ACC112 (cell line): ENCODE measurements around the gene A1CF.
"Not testable (repeated sequence)": the region's sequence is repeated elsewhere in the genome, so short reads cannot be mapped to it uniquely, and the experiment has no call there.

ENCODE experiments used
- H2AFZ ChIP-seq: fragments of 200-600 bp; sonication (generic); one replicate; pipeline ENCODE4 v1.6.0; 2017; ENCODE audit warnings: antibody characterized with exemption, low read length; ENCODE audit not compliant: unreplicated experiment
- H3K27ac ChIP-seq: fragments of 200-600 bp; sonication (generic); 2 replicates; pipeline ENCODE4 v1.5.1; 2014; ENCODE audit warnings: low read depth, mild to moderate bottlenecking, antibody characterized with exemption, low read length, moderate library complexity
- H3K27me3 ChIP-seq: fragments of 200-600 bp; sonication (generic); 2 replicates; pipeline ENCODE4 v1.6.1; 2014; ENCODE audit warnings: mild to moderate bottlenecking, antibody characterized with exemption, low read length, moderate library complexity, mixed read lengths; ENCODE audit not compliant: insufficient read depth
- H3K36me3 ChIP-seq: fragments of 200-600 bp; sonication (generic); 2 replicates; pipeline ENCODE4 v1.6.1; 2016; ENCODE audit warnings: mild to moderate bottlenecking, antibody characterized with exemption, low read length, moderate library complexity, mixed read lengths; ENCODE audit not compliant: insufficient read depth
- H3K4me1 ChIP-seq: fragments of 200-600 bp; sonication (generic); one replicate; pipeline ENCODE4 v1.6.1; 2016; ENCODE audit warnings: low read length, mixed read lengths; ENCODE audit not compliant: insufficient read depth, unreplicated experiment, control insufficient read depth
- H3K4me3 ChIP-seq: fragments of 200-600 bp; sonication (generic); 2 replicates; pipeline ENCODE4 v1.5.1; 2014; ENCODE audit warnings: mild to moderate bottlenecking, low read depth, low read length
- H3K79me2 ChIP-seq: fragments of 200-600 bp; sonication (generic); one replicate; pipeline ENCODE4 v1.6.0; 2016; ENCODE audit warnings: low read length; ENCODE audit not compliant: control insufficient read depth, unreplicated experiment, insufficient read depth

Gene A1CF

GRCh38 chr10:50885097-50885859 is at the start of gene A1CF:
A1CF (minus strand) TSS chr10:50885627; CDS start chr10:50859940, 25,687 bp downstream.
- no peaks in the 10 kb centered on the region for H3K4me1 ChIP-seq
- peaks cover 20% of the 10 kb centered on the region for H3K27me3 ChIP-seq
- no peak within 1 kb of the TSS for H2AFZ ChIP-seq
- H3K27ac ChIP-seq = no peak within 1 kb of the TSS
- no peak within 1 kb of the TSS for H3K4me3 ChIP-seq
- no peaks in the 10 kb centered on the region for H3K36me3 ChIP-seq
- H3K79me2 ChIP-seq = no peaks in the 10 kb centered on the region

- Histone ChIP-seq H3K27ac (no peak overlapping the region), H2AFZ (no peak overlapping the region), H3K36me3 (no peaks in the 10 kb centered on the region), H3K27me3 (no peaks in the 10 kb centered on the region; the same call in 1 of the 2 replicates), H3K4me3 (no peak overlapping the region), H3K79me2 (no peaks in the 10 kb centered on the region), H3K4me1 (no peaks in the 10 kb centered on the region)
These were observed 46.6 kb upstream of the A1CF start for GRCh38 chr10:50931948-50932431.

GRCh38 chr10:50929670-50930069 is 44.2 kb upstream of the A1CF start:
- Histone ChIP-seq H3K36me3 (no peaks in the 10 kb centered on the region), H3K79me2 (no peaks in the 10 kb centered on the region), H2AFZ (no peak overlapping the region), H3K27ac (no peak overlapping the region), H3K27me3 (peaks cover 7% of the 10 kb centered on the region), H3K4me1 (no peaks in the 10 kb centered on the region), H3K4me3 (no peak overlapping the region)

DNA sequence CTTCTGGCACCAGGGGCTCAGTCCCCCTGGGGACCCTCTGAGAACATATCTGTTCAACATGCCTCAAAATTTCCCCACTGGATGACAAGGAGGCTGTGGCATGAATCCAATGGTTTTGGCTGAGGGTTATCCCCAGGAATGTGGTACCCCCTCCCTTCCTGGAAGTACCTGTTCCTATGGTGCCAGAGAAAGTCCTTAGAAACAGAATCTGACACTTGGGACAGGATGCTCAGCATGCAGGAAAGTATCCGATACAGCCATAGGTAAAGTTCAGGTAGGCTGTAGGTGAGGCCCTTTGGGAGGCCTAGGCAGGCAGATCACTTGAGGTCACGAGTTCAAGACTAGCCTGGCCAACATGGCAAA is 42.7 kb upstream of the A1CF start:
- peaks cover 7% of the 10 kb centered on the region; the same call in 1 of the 2 replicates for H3K27me3 ChIP-seq
- no peak overlapping the region for H3K4me3 ChIP-seq
- H3K27ac ChIP-seq = no peak overlapping the region
- no peaks in the 10 kb centered on the region for H3K79me2 ChIP-seq
- no peaks in the 10 kb centered on the region for H3K36me3 ChIP-seq
- no peak overlapping the region for H2AFZ ChIP-seq
- H3K4me1 ChIP-seq = no peaks in the 10 kb centered on the region

- Histone ChIP-seq H3K4me3 (no peak overlapping the region), H3K79me2 (no peaks in the 10 kb centered on the region), H3K27ac (no peak overlapping the region)
These were observed 42.2 kb upstream of the A1CF start for GRCh38 chr10:50927522-50928189.

GRCh38 chr10:50923471-50923870 is 38.0 kb upstream of the A1CF start:
- H3K4me3 ChIP-seq, H2AFZ ChIP-seq, H3K79me2 ChIP-seq, H3K36me3 ChIP-seq, H3K27me3 ChIP-seq, H3K4me1 ChIP-seq, H3K27ac ChIP-seq: not testable (repeated sequence)

More at GRCh38 chr10:50927522-50928189, 42.2 kb upstream of the A1CF start:
- H3K4me1 ChIP-seq = no peaks in the 10 kb centered on the region
- peaks cover 7% of the 10 kb centered on the region; the same call in 1 of the 2 replicates for H3K27me3 ChIP-seq
- H3K36me3 ChIP-seq = no peaks in the 10 kb centered on the region
- H2AFZ ChIP-seq = no peak overlapping the region

- H3K27me3 ChIP-seq = no peaks in the 10 kb centered on the region
- peaks cover 16% of the 10 kb centered on the region for H3K4me1 ChIP-seq
- H2AFZ ChIP-seq = no peak overlapping the region
These were observed 33.6 kb upstream of the A1CF start for GRCh38 chr10:50919010-50919409.

DNA sequence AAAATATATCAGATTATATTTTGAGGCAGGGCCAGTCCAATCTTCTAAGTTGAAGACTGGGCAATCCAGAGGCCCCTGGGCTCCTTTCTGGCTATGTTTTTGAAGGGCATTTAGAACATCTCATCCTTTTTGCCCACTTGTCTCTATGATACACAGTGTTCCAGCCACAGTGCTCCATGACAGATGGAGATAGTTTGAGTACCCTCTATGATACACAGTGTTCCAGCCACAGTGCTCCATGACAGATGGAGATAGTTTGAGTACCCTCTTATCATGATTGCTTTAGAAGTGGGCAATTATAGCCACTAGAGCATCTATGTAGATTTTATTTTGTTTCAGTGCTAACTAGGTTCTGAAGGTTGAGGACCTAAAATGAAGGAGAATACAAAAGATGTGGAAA is 33.1 kb upstream of the A1CF start:
- Histone ChIP-seq H3K36me3 (no peaks in the 10 kb centered on the region), H3K27me3 (no peaks in the 10 kb centered on the region), H3K4me1 (peaks cover 16% of the 10 kb centered on the region), H2AFZ (no peak overlapping the region), H3K4me3 (no peak overlapping the region), H3K27ac (no peak overlapping the region), H3K79me2 (no peaks in the 10 kb centered on the region)

More at GRCh38 chr10:50919010-50919409, 33.6 kb upstream of the A1CF start:
- Histone ChIP-seq H3K36me3 (no peaks in the 10 kb centered on the region), H3K4me3 (no peak overlapping the region), H3K79me2 (no peaks in the 10 kb centered on the region), H3K27ac (no peak overlapping the region)

- no peak overlapping the region for H3K27ac ChIP-seq
- no peak overlapping the region for H2AFZ ChIP-seq
- no peaks in the 10 kb centered on the region for H3K79me2 ChIP-seq
- H3K36me3 ChIP-seq = no peaks in the 10 kb centered on the region
- H3K27me3 ChIP-seq = no peaks in the 10 kb centered on the region
- peaks cover 16% of the 10 kb centered on the region for H3K4me1 ChIP-seq
- no peak overlapping the region for H3K4me3 ChIP-seq
These were observed 32.1 kb upstream of the A1CF start for GRCh38 chr10:50917486-50917885.

DNA sequence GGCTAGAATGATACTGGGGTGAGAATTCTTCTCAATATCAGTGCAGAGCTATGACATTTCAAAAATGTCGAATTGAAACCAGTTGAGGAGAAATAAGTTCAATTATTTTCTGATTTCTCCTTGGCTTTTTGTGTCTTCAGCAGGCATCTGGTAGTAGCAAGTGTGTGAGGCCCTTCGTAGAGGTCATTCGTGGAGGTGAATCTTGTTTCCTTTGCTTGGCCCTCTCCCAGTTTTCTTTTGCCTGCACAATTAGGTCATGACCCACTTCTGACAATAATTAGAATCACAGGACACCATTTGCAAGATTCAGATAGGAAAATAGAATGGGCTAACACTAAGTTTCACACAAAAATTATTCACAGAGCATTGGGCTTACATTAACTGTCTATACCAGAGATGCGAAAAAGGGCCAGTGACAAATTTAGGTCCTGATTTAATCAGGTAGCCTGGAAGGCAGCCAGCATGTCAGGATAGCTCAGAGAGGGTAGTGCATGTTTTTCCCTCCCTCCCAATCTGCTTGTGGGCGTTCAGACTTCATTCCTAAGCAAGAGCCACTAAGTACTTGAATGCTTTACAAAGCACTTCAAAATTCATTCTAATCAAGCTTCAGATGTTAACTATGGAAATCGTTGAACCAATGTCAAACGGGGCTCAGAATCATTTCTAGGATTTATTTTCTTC is 24.0 kb upstream of the A1CF start:
- H3K36me3 ChIP-seq = no peaks in the 10 kb centered on the region
- no peaks in the 10 kb centered on the region for H3K27me3 ChIP-seq
- no peaks in the 10 kb centered on the region for H3K4me1 ChIP-seq
- H3K27ac ChIP-seq = no peak overlapping the region
- H2AFZ ChIP-seq = no peak overlapping the region
- no peak overlapping the region for H3K4me3 ChIP-seq
- H3K79me2 ChIP-seq = no peaks in the 10 kb centered on the region
